GM23338 (cell line): ENCODE measurements around the gene POU6F1. TPM values are rescaled to one million over a fixed set of nuclear protein-coding genes. Genes with fewer than 3 reads are reported as not detected.

Experiments
- ATAC-seq: fragments of 200-7000 bp; cut with Tn5 transposase; 3 replicates; pipeline ENCODE4 v1.9.1; 2020
- DNase-seq: peaks from one replicate; pipeline ENCODE4 v3.0.0-alpha.2; 2015; ENCODE audit warnings: low spot score
- H2AFZ ChIP-seq: fragments of 200-600 bp; sonication (generic); 2 replicates; pipeline ENCODE4 v1.8.0; 2016; ENCODE audit warnings: antibody characterized with exemption, mild to moderate bottlenecking, moderate library complexity
- H3F3A ChIP-seq: fragments of 200-600 bp; sonication (generic); replicated peaks from 2 replicates; pipeline ENCODE4 v1.8.0; 2017; ENCODE audit warnings: antibody characterized with exemption, mixed run types, low read depth
- H3K27ac ChIP-seq: fragments of 200-600 bp; sonication (generic); 2 replicates; pipeline ENCODE4 v1.6.1; 2016; ENCODE audit warnings: low read depth
- H3K27me3 ChIP-seq: fragments of 200-600 bp; sonication (generic); 2 replicates; pipeline ENCODE4 v1.8.0; 2016; ENCODE audit warnings: mild to moderate bottlenecking, mixed run types, moderate library complexity; ENCODE audit not compliant: insufficient read depth
- H3K36me3 ChIP-seq: fragments of 200-600 bp; sonication (generic); 2 replicates; pipeline ENCODE4 v1.8.0; 2016; ENCODE audit warnings: mild to moderate bottlenecking; ENCODE audit not compliant: insufficient read depth
- H3K4me1 ChIP-seq: fragments of 200-600 bp; sonication (generic); 2 replicates; pipeline ENCODE4 v1.8.0; 2016; ENCODE audit warnings: mild to moderate bottlenecking, moderate library complexity; ENCODE audit not compliant: insufficient read depth
- H3K4me2 ChIP-seq: fragments of 200-600 bp; sonication (generic); 2 replicates; pipeline ENCODE4 v1.7.1; 2017; ENCODE audit warnings: mixed run types
- H3K4me3 ChIP-seq: fragments of 200-600 bp; sonication (generic); 2 replicates; pipeline ENCODE4 v1.6.1; 2016; ENCODE audit warnings: mixed run types
- H3K79me2 ChIP-seq: fragments of 200-600 bp; sonication (generic); replicated peaks from 2 replicates; pipeline ENCODE4 v1.8.0; 2017; ENCODE audit warnings: mild to moderate bottlenecking; ENCODE audit not compliant: insufficient read depth
- H3K9me2 ChIP-seq: fragments of 200-600 bp; sonication (generic); 2 replicates; pipeline ENCODE4 v1.8.0; 2017; ENCODE audit not compliant: insufficient read depth
- H4K20me1 ChIP-seq: fragments of 200-600 bp; sonication (generic); replicated peaks from 2 replicates; pipeline ENCODE4 v1.8.0; 2017; ENCODE audit warnings: mild to moderate bottlenecking; ENCODE audit not compliant: insufficient read depth
- H3K27ac Mint-ChIP-seq: 2 replicates; pipeline ENCODE4 v1.8.0; 2020; ENCODE audit warnings: inconsistent platforms, mild to moderate bottlenecking, moderate library complexity, mixed read lengths
- H3K27me3 Mint-ChIP-seq: 3 replicates; pipeline ENCODE4 v1.8.0; 2022; ENCODE audit warnings: low read depth, mild to moderate bottlenecking, moderate library complexity, mixed read lengths, inconsistent platforms; ENCODE audit not compliant: insufficient read depth, poor library complexity
- H3K36me3 Mint-ChIP-seq: 3 replicates; pipeline ENCODE4 v1.8.0; 2021; ENCODE audit warnings: low read depth, mild to moderate bottlenecking, inconsistent platforms, moderate library complexity, mixed read lengths
- H3K4me1 Mint-ChIP-seq: 3 replicates; pipeline ENCODE4 v1.8.0; 2020; ENCODE audit warnings: mild to moderate bottlenecking, inconsistent platforms, mixed read lengths
- H3K4me3 Mint-ChIP-seq: 3 replicates; pipeline ENCODE4 v1.8.0; 2021; ENCODE audit warnings: moderate library complexity, mild to moderate bottlenecking, inconsistent platforms, mixed read lengths
- H3K9me3 Mint-ChIP-seq: 3 replicates; pipeline ENCODE4 v1.8.0; 2020; ENCODE audit warnings: moderate library complexity, mild to moderate bottlenecking, inconsistent platforms, mixed read lengths
- ETS1 ChIP-seq: IDR thresholded peaks from 2 replicates; pipeline ENCODE4 v1.6.1; 2016; ENCODE audit warnings: antibody characterized with exemption
- EZH2 ChIP-seq: fragments of 200-600 bp; sonication (generic); IDR thresholded peaks from one replicate; pipeline ENCODE4 v1.8.0; 2017; ENCODE audit warnings: antibody characterized with exemption, mild to moderate bottlenecking, low read depth; ENCODE audit not compliant: unreplicated experiment
- EZH2phosphoT487 ChIP-seq: fragments of 200-600 bp; sonication (generic); IDR thresholded peaks from one replicate; pipeline ENCODE4 v1.8.1; 2018; ENCODE audit warnings: antibody characterized with exemption; ENCODE audit not compliant: unreplicated experiment
- JUNB ChIP-seq: IDR thresholded peaks from one replicate; pipeline ENCODE4 v1.6.1; 2016; ENCODE audit warnings: antibody characterized with exemption; ENCODE audit not compliant: unreplicated experiment
- NANOG ChIP-seq: IDR thresholded peaks from 2 replicates; pipeline ENCODE4 v1.6.1; 2016; ENCODE audit warnings: antibody characterized with exemption, borderline replicate concordance
- STAT1 ChIP-seq: IDR thresholded peaks from one replicate; pipeline ENCODE4 v1.6.1; 2016; ENCODE audit warnings: antibody characterized with exemption; ENCODE audit not compliant: unreplicated experiment
- ZNF114 ChIP-seq: fragments of 250-450 bp; sonication (Bioruptor Pico); IDR thresholded peaks from 2 replicates; pipeline ENCODE4 v1.5.0; 2020; ENCODE audit warnings: mild to moderate bottlenecking, moderate library complexity
- ZNF331 ChIP-seq: fragments of 250-450 bp; sonication (Bioruptor Pico); IDR thresholded peaks from 2 replicates; pipeline ENCODE4 v1.5.0; 2020; ENCODE audit warnings: low read depth, mild to moderate bottlenecking, moderate library complexity
- polyA plus RNA-seq: library from polyadenylated mRNA; unstranded; fragments of >200 nt; fragmentation: Nextera tagmentation; extraction: Ambion mirVana; gene quantifications from 2 replicates; pipeline ENCODE4 v1.2.1, GENCODE V29; 2016
- total RNA-seq: library from RNA; depleted of rRNA; stranded (reverse); fragments of >200 nt; shearing (Covaris generic); gene quantifications from 2 replicates; pipeline ENCODE4 v1.2.3, GENCODE V29; 2014
- TF ChIP-seq, protein P1 (sequence below): fragments of 250-450 bp; sonication (Bioruptor Pico); IDR thresholded peaks from 2 replicates; pipeline ENCODE4 v1.5.0; 2020; ENCODE audit warnings: mild to moderate bottlenecking, moderate library complexity

The POU6F1 gene
- total and polyA plus RNA-seq, 2 experiments from 2014 or later: 3.0 to 4.0 TPM

GRCh38 chr12:51199366-51199945, 18.4 kb downstream of the POU6F1 start:
- H4K20me1 ChIP-seq: no peaks in the 10 kb centered on the region
- H3K36me3 ChIP-seq: no peaks in the 10 kb centered on the region
- H3K9me2 ChIP-seq: no peaks in the 10 kb centered on the region
- H3K27ac ChIP-seq: no peak overlapping the region
- peaks cover 9% of the 10 kb centered on the region for H3K27me3 Mint-ChIP-seq
- no peak overlapping the region for H3K4me2 ChIP-seq
- H3K27me3 ChIP-seq: no peaks in the 10 kb centered on the region
- no peak overlapping the region for H3K27ac Mint-ChIP-seq
- H3K4me1 ChIP-seq: no peaks in the 10 kb centered on the region
- no peaks in the 10 kb centered on the region for H3K9me3 Mint-ChIP-seq
- H3K4me3 Mint-ChIP-seq: no peak overlapping the region
- H3K36me3 Mint-ChIP-seq: no peaks in the 10 kb centered on the region
- H3K79me2 ChIP-seq: no peaks in the 10 kb centered on the region
- no peaks in the 10 kb centered on the region; the same call in 2 of the 3 replicates for H3K4me1 Mint-ChIP-seq
- ATAC-seq: no peak
- no peak for TF ChIP-seq JUNB
- TF ChIP-seq, protein P1, sequence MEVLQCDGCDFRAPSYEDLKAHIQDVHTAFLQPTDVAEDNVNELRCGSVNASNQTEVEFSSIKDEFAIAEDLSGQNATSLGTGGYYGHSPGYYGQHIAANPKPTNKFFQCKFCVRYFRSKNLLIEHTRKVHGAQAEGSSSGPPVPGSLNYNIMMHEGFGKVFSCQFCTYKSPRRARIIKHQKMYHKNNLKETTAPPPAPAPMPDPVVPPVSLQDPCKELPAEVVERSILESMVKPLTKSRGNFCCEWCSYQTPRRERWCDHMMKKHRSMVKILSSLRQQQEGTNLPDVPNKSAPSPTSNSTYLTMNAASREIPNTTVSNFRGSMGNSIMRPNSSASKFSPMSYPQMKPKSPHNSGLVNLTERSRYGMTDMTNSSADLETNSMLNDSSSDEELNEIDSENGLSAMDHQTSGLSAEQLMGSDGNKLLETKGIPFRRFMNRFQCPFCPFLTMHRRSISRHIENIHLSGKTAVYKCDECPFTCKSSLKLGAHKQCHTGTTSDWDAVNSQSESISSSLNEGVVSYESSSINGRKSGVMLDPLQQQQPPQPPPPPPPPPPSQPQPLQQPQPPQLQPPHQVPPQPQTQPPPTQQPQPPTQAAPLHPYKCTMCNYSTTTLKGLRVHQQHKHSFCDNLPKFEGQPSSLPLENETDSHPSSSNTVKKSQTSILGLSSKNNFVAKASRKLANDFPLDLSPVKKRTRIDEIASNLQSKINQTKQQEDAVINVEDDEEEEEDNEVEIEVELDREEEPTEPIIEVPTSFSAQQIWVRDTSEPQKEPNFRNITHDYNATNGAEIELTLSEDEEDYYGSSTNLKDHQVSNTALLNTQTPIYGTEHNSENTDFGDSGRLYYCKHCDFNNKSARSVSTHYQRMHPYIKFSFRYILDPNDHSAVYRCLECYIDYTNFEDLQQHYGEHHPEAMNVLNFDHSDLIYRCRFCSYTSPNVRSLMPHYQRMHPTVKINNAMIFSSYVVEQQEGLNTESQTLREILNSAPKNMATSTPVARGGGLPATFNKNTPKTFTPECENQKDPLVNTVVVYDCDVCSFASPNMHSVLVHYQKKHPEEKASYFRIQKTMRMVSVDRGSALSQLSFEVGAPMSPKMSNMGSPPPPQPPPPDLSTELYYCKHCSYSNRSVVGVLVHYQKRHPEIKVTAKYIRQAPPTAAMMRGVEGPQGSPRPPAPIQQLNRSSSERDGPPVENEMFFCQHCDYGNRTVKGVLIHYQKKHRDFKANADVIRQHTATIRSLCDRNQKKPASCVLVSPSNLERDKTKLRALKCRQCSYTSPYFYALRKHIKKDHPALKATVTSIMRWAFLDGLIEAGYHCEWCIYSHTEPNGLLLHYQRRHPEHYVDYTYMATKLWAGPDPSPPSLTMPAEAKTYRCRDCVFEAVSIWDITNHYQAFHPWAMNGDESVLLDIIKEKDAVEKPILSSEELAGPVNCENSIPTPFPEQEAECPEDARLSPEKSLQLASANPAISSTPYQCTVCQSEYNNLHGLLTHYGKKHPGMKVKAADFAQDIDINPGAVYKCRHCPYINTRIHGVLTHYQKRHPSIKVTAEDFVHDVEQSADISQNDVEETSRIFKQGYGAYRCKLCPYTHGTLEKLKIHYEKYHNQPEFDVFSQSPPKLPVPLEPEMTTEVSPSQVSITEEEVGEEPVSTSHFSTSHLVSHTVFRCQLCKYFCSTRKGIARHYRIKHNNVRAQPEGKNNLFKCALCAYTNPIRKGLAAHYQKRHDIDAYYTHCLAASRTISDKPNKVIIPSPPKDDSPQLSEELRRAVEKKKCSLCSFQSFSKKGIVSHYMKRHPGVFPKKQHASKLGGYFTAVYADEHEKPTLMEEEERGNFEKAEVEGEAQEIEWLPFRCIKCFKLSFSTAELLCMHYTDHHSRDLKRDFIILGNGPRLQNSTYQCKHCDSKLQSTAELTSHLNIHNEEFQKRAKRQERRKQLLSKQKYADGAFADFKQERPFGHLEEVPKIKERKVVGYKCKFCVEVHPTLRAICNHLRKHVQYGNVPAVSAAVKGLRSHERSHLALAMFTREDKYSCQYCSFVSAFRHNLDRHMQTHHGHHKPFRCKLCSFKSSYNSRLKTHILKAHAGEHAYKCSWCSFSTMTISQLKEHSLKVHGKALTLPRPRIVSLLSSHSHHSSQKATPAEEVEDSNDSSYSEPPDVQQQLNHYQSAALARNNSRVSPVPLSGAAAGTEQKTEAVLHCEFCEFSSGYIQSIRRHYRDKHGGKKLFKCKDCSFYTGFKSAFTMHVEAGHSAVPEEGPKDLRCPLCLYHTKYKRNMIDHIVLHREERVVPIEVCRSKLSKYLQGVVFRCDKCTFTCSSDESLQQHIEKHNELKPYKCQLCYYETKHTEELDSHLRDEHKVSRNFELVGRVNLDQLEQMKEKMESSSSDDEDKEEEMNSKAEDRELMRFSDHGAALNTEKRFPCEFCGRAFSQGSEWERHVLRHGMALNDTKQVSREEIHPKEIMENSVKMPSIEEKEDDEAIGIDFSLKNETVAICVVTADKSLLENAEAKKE: no peak
- no peak overlapping the region for H3K4me3 ChIP-seq
- DNase-seq: no peak
- no peak overlapping the region for H2AFZ ChIP-seq
- H3F3A ChIP-seq: no peaks in the 10 kb centered on the region

DNA sequence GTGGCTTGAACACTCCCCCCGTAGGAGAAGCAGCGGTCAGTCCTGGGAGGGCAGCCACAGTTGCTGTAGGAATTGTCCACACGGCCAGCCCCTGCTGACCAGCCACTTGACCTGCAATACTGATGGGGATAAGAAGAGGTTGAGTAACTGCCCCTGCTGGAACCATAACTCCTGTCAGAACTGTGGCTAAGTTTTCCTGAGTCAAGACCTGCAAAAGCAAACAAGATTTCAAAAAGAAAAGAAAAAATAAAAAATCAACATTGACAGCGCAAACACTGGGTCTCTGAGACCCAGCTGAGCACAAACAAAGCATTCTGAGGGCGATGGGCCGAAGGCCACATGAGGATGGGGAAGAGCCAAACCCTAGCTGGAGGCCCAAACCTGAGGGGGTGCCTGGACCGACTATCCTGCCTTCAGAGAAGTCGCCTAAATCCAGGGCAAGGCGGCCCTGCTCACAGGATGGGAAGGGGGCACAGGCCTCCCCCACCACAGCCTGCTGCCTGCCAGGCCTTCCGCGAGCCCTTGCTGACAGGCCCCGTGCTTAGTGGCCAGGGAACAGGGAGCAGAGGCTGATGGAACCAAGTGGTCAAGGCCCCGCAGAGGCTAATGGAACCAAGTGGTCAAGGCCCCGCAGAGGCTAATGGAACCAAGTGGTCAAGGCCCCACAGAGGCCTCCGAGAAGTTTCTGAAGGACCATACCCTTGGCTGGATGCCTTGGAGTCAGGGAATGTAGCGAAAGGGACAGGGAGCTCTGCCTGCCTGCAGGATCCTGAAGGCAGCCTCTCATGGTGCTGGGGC, 19.1 kb downstream of the POU6F1 start:
- no peaks in the 10 kb centered on the region for H4K20me1 ChIP-seq
- no peaks in the 10 kb centered on the region for H3K9me2 ChIP-seq
- H3F3A ChIP-seq: no peaks in the 10 kb centered on the region
- peaks cover 9% of the 10 kb centered on the region for H3K27me3 Mint-ChIP-seq
- no peak overlapping the region for H3K27ac ChIP-seq
- H3K27ac Mint-ChIP-seq: no peak overlapping the region
- no peaks in the 10 kb centered on the region for H3K79me2 ChIP-seq
- H3K27me3 ChIP-seq: no peaks in the 10 kb centered on the region
- DNase-seq (no peak), ATAC-seq (no peak)
- no peaks in the 10 kb centered on the region for H3K9me3 Mint-ChIP-seq
- H3K4me2 ChIP-seq: no peak overlapping the region
- H3K4me3 Mint-ChIP-seq: no peak overlapping the region
- H2AFZ ChIP-seq: no peak overlapping the region
- H3K36me3 Mint-ChIP-seq: no peaks in the 10 kb centered on the region
- H3K4me3 ChIP-seq: no peak overlapping the region
- H3K4me1 ChIP-seq: no peaks in the 10 kb centered on the region
- H3K36me3 ChIP-seq: no peaks in the 10 kb centered on the region
- H3K4me1 Mint-ChIP-seq: no peaks in the 10 kb centered on the region; the same call in 2 of the 3 replicates
- TF ChIP-seq STAT1: no peak
- TF ChIP-seq ZNF114 (CRISPR knock-in tag): no peak
- no peak for TF ChIP-seq EZH2phosphoT487
- no peak for TF ChIP-seq NANOG
- no peak for TF ChIP-seq ETS1
- no peak for TF ChIP-seq ZNF331 (CRISPR knock-in tag)
- no peak for TF ChIP-seq EZH2
